Nephron (organoid): ENCODE measurements around the gene DRG2.

Experiments used
- H3K27ac Mint-ChIP-seq, 3 experiments: 2 replicates each; pipeline ENCODE4 v1.8.0; 2020; ENCODE audit warnings: mixed read lengths in 3 of 3, mild to moderate bottlenecking in 2 of 3, moderate library complexity in 1 of 3
- H3K27me3 Mint-ChIP-seq: 2 replicates; pipeline ENCODE4 v1.8.0; 2021; ENCODE audit warnings: low read depth, mild to moderate bottlenecking, moderate library complexity, mixed read lengths
- H3K36me3 Mint-ChIP-seq: 2 replicates; pipeline ENCODE4 v1.8.0; 2020; ENCODE audit warnings: low read depth, mixed read lengths
- H3K4me1 Mint-ChIP-seq: 2 replicates; pipeline ENCODE4 v1.8.0; 2020; ENCODE audit warnings: mixed read lengths
- H3K4me3 Mint-ChIP-seq, 3 experiments: 2 replicates each; pipeline ENCODE4 v1.8.0; 2020; ENCODE audit warnings: mild to moderate bottlenecking in 3 of 3, mixed read lengths in 3 of 3, moderate library complexity in 2 of 3
- H3K9me3 Mint-ChIP-seq: 2 replicates; pipeline ENCODE4 v1.8.0; 2020; ENCODE audit warnings: mixed read lengths
- CTCF ChIP-seq, 3 experiments: fragments of 200-600 bp; sonication (generic); IDR thresholded peaks; one replicate each; pipeline ENCODE4 v1.5.0; 2021; ENCODE audit warnings: antibody characterized with exemption in 3 of 3; ENCODE audit not compliant: unreplicated experiment in 3 of 3

DRG2 gene

GRCh38 chr17:18120461-18121017, 32.8 kb downstream of the DRG2 start:
- Mint-ChIP-seq H3K36me3 (no peaks in the 10 kb centered on the region), H3K27me3 (no peaks in the 10 kb centered on the region), H3K27ac (no peak overlapping the region), H3K4me1 (peaks cover 24% of the 10 kb centered on the region), H3K9me3 (peaks cover 6% of the 10 kb centered on the region), H3K4me3 (no peak overlapping the region)
- TF ChIP-seq CTCF (IDR thresholded peaks at IDR 0.05; ENCODE audit: unreplicated experiment in 3 of 3): no peak

GRCh38 chr17:18121144-18121910, 33.6 kb downstream of the DRG2 start:
- no peak overlapping the region for H3K4me3 Mint-ChIP-seq
- no peak overlapping the region for H3K27ac Mint-ChIP-seq
- no peak for TF ChIP-seq CTCF (IDR thresholded peaks at IDR 0.05; ENCODE audit: unreplicated experiment in 3 of 3)
- H3K9me3 Mint-ChIP-seq: peaks cover 6% of the 10 kb centered on the region
- H3K27me3 Mint-ChIP-seq: no peaks in the 10 kb centered on the region
- H3K4me1 Mint-ChIP-seq: peaks cover 20% of the 10 kb centered on the region
- no peaks in the 10 kb centered on the region for H3K36me3 Mint-ChIP-seq

GRCh38 chr17:18122990-18123753, 35.4 kb downstream of the DRG2 start:
- Mint-ChIP-seq H3K4me1 (peaks cover 5% of the 10 kb centered on the region), H3K36me3 (no peaks in the 10 kb centered on the region), H3K4me3 (no peak overlapping the region), H3K9me3 (peaks cover 6% of the 10 kb centered on the region), H3K27me3 (no peaks in the 10 kb centered on the region), H3K27ac (no peak overlapping the region)
- TF ChIP-seq CTCF (IDR thresholded peaks at IDR 0.05; ENCODE audit: unreplicated experiment in 3 of 3): no peak

- H3K9me3 Mint-ChIP-seq: peaks cover 3% of the 10 kb centered on the region
- TF ChIP-seq CTCF (IDR thresholded peaks at IDR 0.05; ENCODE audit: unreplicated experiment in 3 of 3): no peak
- H3K27me3 Mint-ChIP-seq: peaks cover 9% of the 10 kb centered on the region
- no peaks in the 10 kb centered on the region for H3K4me1 Mint-ChIP-seq
- H3K27ac Mint-ChIP-seq: no peak overlapping the region
- H3K4me3 Mint-ChIP-seq: no peak overlapping the region
- H3K36me3 Mint-ChIP-seq: no peaks in the 10 kb centered on the region
These were observed 36.8 kb downstream of the DRG2 start for GRCh38 chr17:18124345-18125126.

GRCh38 chr17:18129041-18129502, 41.3 kb downstream of the DRG2 start:
- no peaks in the 10 kb centered on the region for H3K36me3 Mint-ChIP-seq
- no peaks in the 10 kb centered on the region for H3K4me1 Mint-ChIP-seq
- H3K27me3 Mint-ChIP-seq: peaks cover 9% of the 10 kb centered on the region
- no peak overlapping the region for H3K27ac Mint-ChIP-seq
- H3K4me3 Mint-ChIP-seq: no peak overlapping the region
- H3K9me3 Mint-ChIP-seq: no peaks in the 10 kb centered on the region
- TF ChIP-seq CTCF (IDR thresholded peaks at IDR 0.05; ENCODE audit: unreplicated experiment in 3 of 3): no peak
